Peyer's patch (tissue), 4 donors: ENCODE measurements around the gene TGFB1.

Source experiments
- CTCF ChIP-seq, 6 experiments: fragments of 450-650 bp in 4 of 6; fragments of 200-600 bp in 2 of 6; sonication (generic) in 1 of 6; IDR thresholded peaks; one replicate each; pipeline ENCODE4 v1.5.1; 2017 to 2019; ENCODE audit warnings: antibody characterized with exemption in 6 of 6, mild to moderate bottlenecking in 3 of 6, moderate library complexity in 1 of 6
- POLR2A ChIP-seq, 2 donors: fragments of 450-650 bp; IDR thresholded peaks; one replicate each; pipeline ENCODE4 v1.5.1; 2017; ENCODE audit warnings: antibody characterized with exemption in 2 of 2, mild to moderate bottlenecking in 2 of 2, moderate library complexity in 2 of 2

GRCh38 chr19:41373993-41374392 is 20.3 kb upstream of the TGFB1 start:
- TF ChIP-seq CTCF (IDR thresholded peaks at IDR 0.05): no peak
- no peak for TF ChIP-seq POLR2A (IDR thresholded peaks at IDR 0.05)
